Measurements from ENCODE around the gene CTRB2. TPM values are rescaled to one million over a fixed set of nuclear protein-coding genes. Genes with fewer than 3 reads are reported as not detected.
A peak's percentile ranks its signal among the peaks of the same experiment; 100 is the strongest.

The CTRB2 gene
- total RNA-seq, 6 donors from 2014 or later, result 9.8 to 15.9 TPM; not detected in 4

- peak in 1 of 2 donors; percentile 79 for DNase-seq
- WGBS, 2 donors, result 92 to 97% methylated on average over 28 to 29 of the region's 48 CpGs
- Histone ChIP-seq H3K4me3 (no peak overlapping the region), H3K9me3 (no peaks in the 10 kb centered on the region), H3K36me3 (peaks cover 0 to 60% (median 37%) of the 10 kb centered on the region in 4 donors), H3K27me3 (no peaks in the 10 kb centered on the region), H3K4me1 (peaks cover 9 to 27% (median 15%) of the 10 kb centered on the region in 4 donors), H3K27ac (peak overlapping the region in 3 of 4 donors; percentile 30 to 71 (median 53))
- TF ChIP-seq POLR2AphosphoS5 (IDR thresholded peaks at IDR 0.05), result no peak
- ATAC-seq (ENCODE audit: low FRiP score in 2 of 2), result no peak
Observed at GRCh38 chr16:75229172-75230031, 22.4 kb upstream of the CTRB2 start.

GRCh38 chr16:75228143-75228976 lies 21.4 kb upstream of the CTRB2 start:
- ATAC-seq (ENCODE audit: low FRiP score in 2 of 2), result no peak
- DNase-seq, result peak in 1 of 2 donors; percentile 59
- H3K9me3 ChIP-seq, result no peaks in the 10 kb centered on the region
- TF ChIP-seq POLR2AphosphoS5 (IDR thresholded peaks at IDR 0.05) (no peak), CTCF (IDR thresholded peaks at IDR 0.05) (no peak), POLR2A (IDR thresholded peaks at IDR 0.05) (no peak), EP300 (IDR thresholded peaks at IDR 0.05) (no peak)
- peaks cover 0 to 16% (median 6%) of the 10 kb centered on the region in 4 donors for H3K4me1 ChIP-seq
- H3K4me3 ChIP-seq, result no peak overlapping the region
- H3K36me3 ChIP-seq, result peaks cover 0 to 54% (median 35%) of the 10 kb centered on the region in 4 donors
- H3K27me3 ChIP-seq, result no peaks in the 10 kb centered on the region
- H3K27ac ChIP-seq, result no peak overlapping the region
- 89% methylated on average over 14 to 17 of the region's 17 CpGs for WGBS, 2 donors

DNA sequence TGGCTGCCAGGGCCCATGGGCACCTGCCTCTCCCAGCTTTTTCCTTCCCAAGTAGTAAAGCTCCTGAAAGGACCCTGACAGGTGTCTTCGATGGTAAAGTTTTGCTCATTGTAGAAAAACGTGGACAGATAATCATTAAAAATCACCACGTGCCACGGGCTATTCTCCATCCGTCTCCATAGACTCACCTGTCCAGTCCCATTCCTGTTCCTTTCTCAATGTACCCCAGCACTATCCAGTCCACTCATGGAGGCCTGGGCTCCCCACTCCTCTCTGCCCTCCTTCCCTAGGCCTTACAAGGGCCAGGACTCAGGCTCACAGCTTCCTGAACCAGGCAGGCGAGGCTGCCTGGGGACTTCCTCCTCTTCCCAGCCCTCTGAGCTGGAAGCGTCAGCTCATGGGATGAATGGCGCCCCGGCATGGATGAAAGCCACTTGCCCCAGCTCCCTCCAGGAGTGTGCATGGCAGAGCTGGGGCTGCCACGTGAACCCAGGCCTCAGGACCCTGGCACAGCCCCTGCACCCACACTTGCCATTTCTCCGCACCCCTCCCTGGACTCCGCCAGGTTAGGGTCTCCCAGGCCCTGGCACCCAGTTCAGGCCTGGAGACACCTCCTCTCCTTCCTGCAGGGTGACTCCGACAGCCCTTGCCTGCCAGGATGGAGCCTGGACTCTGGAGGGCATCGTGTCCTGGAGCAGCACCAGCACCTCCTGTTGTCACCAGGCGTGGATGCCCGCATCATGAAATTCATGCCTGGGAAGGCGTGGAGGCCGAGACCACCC lies 20.6 kb upstream of the CTRB2 start:
- H3K4me1 ChIP-seq, result peaks cover 0 to 14% (median 6%) of the 10 kb centered on the region in 4 donors
- peaks cover 0 to 46% (median 27%) of the 10 kb centered on the region in 4 donors for H3K36me3 ChIP-seq
- ATAC-seq (ENCODE audit: low FRiP score in 2 of 2), result no peak
- H3K27me3 ChIP-seq, result no peaks in the 10 kb centered on the region
- no peak overlapping the region for H3K4me3 ChIP-seq
- DNase-seq, result peak in 1 of 2 donors; percentile 48
- H3K27ac ChIP-seq, result peak overlapping the region in 1 of 4 donors; percentile 53
- no peaks in the 10 kb centered on the region for H3K9me3 ChIP-seq
- WGBS, 2 donors, result 88 to 89% methylated on average over 15 to 16 of the region's 18 CpGs
- TF ChIP-seq POLR2A (IDR thresholded peaks at IDR 0.05), result no peak
- no peak for TF ChIP-seq EP300 (IDR thresholded peaks at IDR 0.05)
- no peak for TF ChIP-seq POLR2AphosphoS5 (IDR thresholded peaks at IDR 0.05)
- TF ChIP-seq CTCF (IDR thresholded peaks at IDR 0.05), result no peak

GRCh38 chr16:75226550-75227360 lies 19.8 kb upstream of the CTRB2 start:
- Histone ChIP-seq H3K27ac (peak overlapping the region in 1 of 4 donors; percentile 53), H3K27me3 (no peaks in the 10 kb centered on the region), H3K36me3 (peaks cover 0 to 38% (median 22%) of the 10 kb centered on the region in 4 donors), H3K4me1 (peaks cover 0 to 14% (median 6%) of the 10 kb centered on the region in 4 donors), H3K9me3 (no peaks in the 10 kb centered on the region), H3K4me3 (no peak overlapping the region)
- TF ChIP-seq CTCF (IDR thresholded peaks at IDR 0.05) (no peak), POLR2AphosphoS5 (IDR thresholded peaks at IDR 0.05) (no peak), EP300 (IDR thresholded peaks at IDR 0.05) (no peak), POLR2A (IDR thresholded peaks at IDR 0.05) (no peak)
- WGBS, 2 donors, result 64 to 65% methylated on average over 5 to 22 of the region's 22 CpGs
- no peak for ATAC-seq (ENCODE audit: low FRiP score in 2 of 2)
- peak in 1 of 2 donors; percentile 52 for DNase-seq
